Measurements from ENCODE around the gene SGK1. TPM values are rescaled to one million over a fixed set of nuclear protein-coding genes. Genes with fewer than 3 reads are reported as not detected.
"Not testable (repeated sequence)": the region's sequence is repeated elsewhere in the genome, so short reads cannot be mapped to it uniquely, and the experiment has no call there.

Gene SGK1
- total RNA-seq, 1 donor from 2014 or later: 37.5 TPM

DNA sequence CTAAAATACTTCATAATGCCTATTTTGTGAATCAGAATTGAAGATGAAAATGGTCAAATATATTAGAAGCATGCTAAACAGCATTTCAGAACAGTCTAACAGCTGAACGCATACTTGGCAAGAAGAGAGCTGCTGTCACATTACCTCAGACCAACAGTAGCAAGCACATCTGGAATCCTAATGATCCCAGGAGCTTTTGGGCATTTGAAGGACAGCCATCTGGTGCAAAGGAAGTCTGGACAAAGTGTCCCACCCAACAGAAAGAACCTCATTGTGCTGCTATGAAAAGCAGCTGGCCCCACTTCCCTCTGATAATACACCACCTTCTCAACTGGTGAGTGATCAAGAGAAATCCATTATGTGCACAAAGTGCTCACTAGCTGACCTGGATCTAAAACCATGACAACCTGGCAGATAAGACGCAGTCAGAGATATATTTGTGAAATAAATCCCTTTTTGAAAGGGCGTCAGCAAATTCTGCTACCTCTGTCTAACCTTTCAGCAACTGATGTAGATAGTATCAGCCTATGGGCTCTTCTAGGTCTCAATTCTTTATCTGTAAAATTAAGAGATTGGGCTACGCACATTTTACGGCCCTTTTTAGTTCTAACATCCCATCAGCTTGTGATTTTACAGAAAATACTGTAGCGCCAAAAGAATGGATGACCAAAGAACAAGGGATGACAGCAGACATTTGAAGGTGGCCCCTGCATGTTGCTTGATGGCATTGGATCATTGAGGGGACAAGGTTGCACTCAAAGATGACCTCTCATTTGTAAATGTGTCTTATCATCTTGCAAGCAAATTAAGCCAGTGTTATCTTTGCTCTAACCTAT lies 78.7 kb downstream of the SGK1 start:
- DNase-seq (no peak), ATAC-seq (peak; percentile 95)
- intact Hi-C loops (cut with micrococcal nuclease): no loop called here

GRCh38 chr6:134238006-134238405 lies 79.9 kb downstream of the SGK1 start:
- ATAC-seq (no peak), DNase-seq (no peak)
- intact Hi-C loops (cut with micrococcal nuclease): no loop called here

DNA sequence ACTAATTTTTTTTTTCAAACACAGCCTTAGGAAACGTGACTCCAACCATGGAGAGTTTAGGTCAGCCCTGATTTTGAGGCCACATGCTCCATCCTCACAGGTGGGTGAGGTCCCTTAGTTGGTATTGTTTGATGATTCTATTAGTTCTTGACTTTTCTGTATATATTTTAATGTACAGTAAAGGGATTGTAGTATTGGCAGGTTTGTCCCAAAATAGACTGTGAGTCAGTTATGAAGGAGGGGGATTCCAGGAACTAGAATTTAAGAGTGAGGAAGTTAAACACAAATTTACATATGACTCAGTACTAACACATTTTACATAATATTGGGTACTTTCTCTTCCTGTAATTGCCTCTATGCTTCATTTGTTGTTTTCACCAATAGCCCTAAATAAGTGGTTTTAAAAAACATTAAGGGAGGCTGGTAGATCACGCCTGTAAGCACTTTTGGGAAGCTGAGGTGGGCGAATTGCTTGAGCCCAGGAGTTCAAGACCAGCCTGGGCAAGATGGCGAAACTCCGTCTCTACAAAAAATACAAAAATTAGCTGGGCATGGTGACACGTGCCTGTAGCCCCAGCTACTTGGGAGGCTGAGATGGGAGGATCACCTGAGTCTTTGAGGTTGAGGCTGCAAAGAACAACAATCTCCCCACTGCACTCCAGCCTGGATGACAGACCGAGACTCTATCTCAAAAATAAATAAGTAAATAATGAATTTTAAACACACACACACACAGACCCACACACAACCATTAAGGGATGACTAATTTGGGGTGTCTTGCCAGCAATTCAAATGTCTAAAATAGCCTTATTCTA lies 81.8 kb downstream of the SGK1 start:
- ATAC-seq (no peak), DNase-seq (no peak)
- intact Hi-C loops (cut with micrococcal nuclease): no loop called here

DNA sequence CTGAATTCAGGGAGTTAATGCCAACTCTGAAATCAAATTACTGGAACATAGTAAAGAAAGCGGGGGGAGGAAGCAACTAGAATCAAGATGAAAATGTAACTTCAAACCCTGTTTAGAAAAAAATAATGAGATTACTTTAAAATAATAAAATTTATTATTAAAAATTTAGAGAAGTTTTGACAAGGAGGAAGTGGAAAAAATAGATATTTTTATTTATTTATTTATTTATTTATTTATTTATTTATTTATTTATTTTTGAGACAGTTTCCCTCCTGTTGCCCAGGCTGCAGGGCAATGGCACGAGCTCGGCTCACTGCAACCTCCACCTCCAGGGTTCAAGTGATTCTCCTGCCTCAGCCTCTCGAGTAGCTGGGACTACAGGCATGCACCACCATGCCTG lies 82.6 kb downstream of the SGK1 start:
- intact Hi-C loops (cut with micrococcal nuclease); ATAC-seq; DNase-seq: not testable (repeated sequence)

DNA sequence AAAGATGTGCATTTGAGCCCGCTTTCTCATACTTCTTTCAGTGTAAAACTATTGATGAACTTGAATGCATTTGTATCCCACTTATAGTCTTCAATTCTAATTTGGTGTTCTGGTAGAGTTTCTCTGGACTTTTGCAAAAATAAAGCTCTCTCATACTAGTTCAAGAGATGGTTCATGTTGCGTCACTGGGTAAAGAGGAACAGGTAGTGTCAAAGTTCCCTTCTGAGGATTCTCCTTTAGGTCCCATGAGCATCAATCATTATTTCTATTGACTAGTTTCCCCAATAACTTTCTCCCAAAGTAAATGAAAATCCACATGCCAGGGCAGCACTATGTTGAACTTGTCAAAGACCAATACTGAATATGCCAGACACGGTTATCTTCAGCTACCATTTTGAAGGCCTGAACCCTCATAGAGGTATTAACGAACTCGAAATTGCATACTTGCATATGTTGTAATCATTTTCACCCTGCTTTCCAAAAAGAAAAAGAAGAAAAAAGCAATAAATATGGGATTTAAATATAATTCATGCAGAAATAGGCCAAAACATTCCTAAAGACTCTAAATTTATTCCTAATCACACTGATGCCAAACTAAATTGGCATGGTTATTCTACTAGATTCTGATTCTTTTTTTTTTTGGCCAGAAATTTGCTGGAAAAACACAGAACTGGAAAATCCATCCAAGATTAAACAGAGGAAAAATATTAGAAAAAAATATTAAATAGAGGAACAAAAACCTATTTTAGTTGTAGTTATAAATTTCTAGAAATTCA lies 84.5 kb downstream of the SGK1 start:
- ATAC-seq (no peak), DNase-seq (no peak)
- intact Hi-C loops (cut with micrococcal nuclease): no loop called here

- ATAC-seq: no peak
- no peak for DNase-seq
- intact Hi-C loops (cut with micrococcal nuclease): no loop called here
Measured at GRCh38 chr6:134230940-134231339, 87.0 kb downstream of the SGK1 start.

DNA sequence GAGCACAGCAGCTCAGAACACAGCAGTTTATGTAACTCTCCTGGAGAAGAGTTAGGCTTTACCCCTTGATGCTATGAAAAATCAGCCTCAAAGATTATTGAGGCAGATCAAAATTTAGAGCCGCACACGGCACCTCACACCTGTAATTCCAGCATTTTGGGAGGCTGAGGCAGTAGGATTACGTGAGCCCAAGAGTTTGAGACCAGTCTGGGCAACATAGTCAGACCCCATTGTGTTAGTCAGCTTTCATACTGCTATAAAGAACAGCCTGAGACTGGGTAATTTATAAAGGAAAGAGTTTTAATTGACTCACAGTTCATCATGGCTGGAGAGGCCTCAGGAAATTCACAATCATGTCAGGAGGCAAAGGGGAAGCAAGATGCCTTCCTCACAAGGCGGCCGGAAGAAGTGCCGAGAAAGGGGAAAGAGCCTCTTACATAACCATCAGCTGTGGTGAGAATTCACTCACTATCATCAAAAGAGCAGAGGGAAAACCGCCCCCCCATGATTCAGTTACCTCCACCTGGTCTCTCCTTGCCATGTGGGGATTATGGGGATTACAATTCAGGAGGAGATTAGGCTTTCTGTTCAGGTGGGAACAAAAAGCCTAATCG lies 87.7 kb downstream of the SGK1 start:
- no peak for DNase-seq
- peak; percentile 24 for ATAC-seq
- intact Hi-C loops (cut with micrococcal nuclease): no loop called here

DNA sequence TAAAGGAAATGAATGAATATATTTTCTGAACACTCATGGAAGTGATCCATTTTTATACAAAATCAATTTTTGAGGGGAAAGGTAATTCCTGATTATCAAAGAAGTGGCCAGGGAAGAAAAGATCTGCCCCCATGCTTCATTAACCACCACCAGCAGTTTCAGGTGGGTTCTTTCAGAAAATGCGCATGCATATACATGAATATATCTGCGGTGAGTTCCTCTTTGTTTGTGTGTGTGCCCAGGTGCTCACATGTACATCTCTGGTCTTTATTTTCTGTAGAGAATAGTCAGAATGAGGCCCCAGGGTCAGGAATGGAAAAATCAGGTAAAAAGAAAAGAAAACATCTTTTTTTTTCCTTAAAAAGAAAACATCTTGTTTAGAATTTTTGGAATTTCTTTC lies 88.4 kb downstream of the SGK1 start:
- no peak for DNase-seq
- ATAC-seq: no peak
- intact Hi-C loops (cut with micrococcal nuclease): no loop called here

GRCh38 chr6:134223796-134224420 lies 94.0 kb downstream of the SGK1 start:
- ATAC-seq: no peak
- no peak for DNase-seq
- intact Hi-C loops (cut with micrococcal nuclease): no loop called here

DNA sequence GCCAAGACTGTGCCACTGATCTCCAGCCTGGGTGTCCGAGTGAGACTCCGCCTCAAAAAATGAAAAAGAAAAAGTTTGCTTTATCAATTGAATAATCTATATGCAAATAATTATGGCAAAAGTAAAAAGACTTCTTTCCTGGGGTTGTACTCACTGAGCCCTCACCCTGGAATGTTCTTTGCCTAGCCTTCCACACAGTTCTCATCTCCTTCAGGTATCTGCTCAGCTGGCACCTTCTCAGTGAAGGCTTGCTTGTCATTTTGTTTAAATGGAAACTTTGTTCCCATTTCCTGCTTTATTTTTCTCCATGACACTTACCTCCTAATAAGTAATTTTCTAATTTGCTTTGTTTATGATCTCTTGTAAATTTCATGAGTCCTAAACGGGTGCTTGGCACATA lies 96.7 kb downstream of the SGK1 start:
- DNase-seq (no peak), ATAC-seq (no peak)
- intact Hi-C loops (cut with micrococcal nuclease): no loop called here

DNA sequence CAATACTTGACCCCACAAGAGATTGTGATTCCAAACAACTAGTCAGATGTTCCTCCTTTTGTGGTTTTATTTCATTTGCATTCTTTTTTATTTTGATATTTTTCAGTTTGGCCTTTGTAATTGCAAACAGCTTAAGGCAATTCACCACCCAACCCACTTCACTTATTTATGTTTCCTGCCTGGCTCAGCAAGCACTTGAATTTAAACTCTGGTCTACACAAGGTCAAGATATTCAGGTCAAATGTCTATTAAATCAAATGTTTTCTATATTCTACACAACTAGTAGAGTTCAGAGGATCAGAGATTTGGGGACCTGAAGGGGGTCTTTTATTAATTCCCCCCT lies 100.1 kb downstream of the SGK1 start:
- ATAC-seq: no peak
- intact Hi-C loops (cut with micrococcal nuclease): no loop called here

GRCh38 chr6:134217105-134217797 lies 100.7 kb downstream of the SGK1 start:
- no peak for DNase-seq
- intact Hi-C loops (cut with micrococcal nuclease): no loop called here

More for the DNA sequence above, 100.1 kb downstream of the SGK1 start:
- no peak for DNase-seq

DNA sequence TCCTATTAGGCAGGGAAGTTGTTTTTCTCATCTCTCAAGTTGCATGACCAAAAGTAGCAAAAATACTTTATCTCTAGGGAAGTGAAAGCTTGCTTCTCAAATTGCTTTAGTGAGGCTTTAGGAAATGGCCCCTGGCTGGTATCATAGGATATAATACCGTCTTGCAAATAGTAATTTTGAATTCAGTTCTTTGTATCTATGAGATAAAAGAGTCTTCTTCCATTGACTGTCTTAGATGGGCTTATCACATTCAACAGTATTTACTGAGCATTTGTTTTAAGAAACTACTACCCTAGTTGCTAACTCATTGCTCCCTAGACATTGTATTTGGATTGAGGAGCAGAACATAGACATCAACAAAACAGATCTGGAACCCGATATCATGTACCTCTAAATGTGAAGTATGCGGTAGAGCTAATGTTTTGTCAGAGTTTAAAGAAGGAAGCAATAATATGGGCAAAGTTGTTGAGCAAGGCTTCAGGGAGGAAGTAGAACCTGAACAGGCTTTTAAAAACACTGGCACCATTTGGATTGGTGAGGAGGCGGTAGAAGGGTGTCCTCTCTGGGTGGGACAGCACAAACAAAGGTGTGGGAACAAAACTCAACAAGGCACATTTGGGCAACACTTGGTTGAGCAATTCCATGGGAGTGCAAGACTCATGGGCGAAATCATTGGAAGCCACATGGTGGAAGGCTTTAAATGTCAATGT lies 101.5 kb downstream of the SGK1 start:
- intact Hi-C loops (cut with micrococcal nuclease): no loop called here
- DNase-seq (no peak), ATAC-seq (no peak)

More at GRCh38 chr6:134217105-134217797, 100.7 kb downstream of the SGK1 start:
- ATAC-seq: no peak

DNA sequence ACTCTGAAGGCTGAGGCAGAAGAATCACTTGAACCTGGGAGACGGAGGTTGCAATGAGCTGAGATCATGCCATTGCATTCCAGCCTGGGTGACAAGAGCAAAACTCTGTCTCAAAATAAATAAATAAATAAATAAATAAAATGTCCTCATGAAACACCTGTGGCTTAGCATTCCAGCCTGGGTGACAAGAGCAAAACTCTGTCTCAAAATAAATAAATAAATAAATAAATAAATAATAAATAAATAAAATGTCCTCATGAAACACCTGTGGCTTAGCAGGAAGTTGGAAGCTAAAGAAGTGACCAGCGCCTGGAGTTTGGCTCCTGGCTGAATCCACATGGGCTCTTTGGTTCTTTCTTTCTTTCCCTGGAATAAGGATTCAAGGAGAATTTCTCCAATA lies 104.5 kb downstream of the SGK1 start:
- DNase-seq; ATAC-seq; intact Hi-C loops (cut with micrococcal nuclease): not testable (repeated sequence)

- DNase-seq: no peak
- intact Hi-C loops (cut with micrococcal nuclease): no loop called here
- no peak for ATAC-seq
Measured at GRCh38 chr6:134211297-134211696, 106.6 kb downstream of the SGK1 start.

- ATAC-seq: no peak
- intact Hi-C loops (cut with micrococcal nuclease): no loop called here
- no peak for DNase-seq
Measured at GRCh38 chr6:134207421-134207820, 110.5 kb downstream of the SGK1 start.

DNA sequence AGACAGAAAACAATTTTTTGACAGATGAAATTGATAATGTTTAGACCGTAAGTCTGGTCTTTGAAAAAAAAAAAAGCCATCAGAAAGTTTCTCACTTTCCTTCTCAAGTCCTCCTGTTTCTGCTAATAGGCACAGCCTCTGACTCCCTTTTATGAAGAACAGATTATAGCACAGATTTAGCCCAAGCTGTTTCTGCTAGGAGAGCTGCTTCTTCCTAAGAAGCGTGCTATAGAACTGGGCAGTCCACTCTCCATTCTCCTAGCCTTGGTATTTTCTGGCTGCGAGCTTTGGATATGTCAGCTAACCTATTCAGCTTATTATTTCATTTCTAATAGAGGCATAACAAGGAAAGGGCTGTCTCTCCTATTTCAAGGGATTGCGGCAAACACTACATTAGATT lies 112.5 kb downstream of the SGK1 start:
- intact Hi-C loops (cut with micrococcal nuclease): no loop called here
- ATAC-seq: no peak
- DNase-seq: no peak

DNA sequence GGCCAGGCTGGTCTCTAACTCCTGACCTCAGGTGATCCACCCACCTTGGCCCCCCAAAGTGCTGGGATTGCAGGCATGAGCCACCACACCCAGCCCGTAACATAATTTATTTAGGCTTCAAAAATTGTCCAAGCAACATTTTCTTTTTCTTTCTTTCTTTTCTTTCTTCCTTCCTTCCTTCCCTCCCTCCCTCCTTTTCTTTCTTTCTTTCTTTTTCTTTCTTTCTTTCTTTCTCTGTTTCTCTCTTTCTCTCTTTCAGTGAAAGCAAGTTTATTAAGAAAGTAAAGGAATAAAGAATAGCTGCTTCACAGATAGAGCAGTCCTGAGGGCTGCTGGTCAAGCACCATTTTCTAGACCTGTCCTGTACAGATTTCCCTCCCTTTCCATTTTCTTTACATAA lies 113.2 kb downstream of the SGK1 start:
- DNase-seq; intact Hi-C loops (cut with micrococcal nuclease); ATAC-seq: not testable (repeated sequence)

Measured in left ventricle myocardium superior (tissue), 1 donor.